Fibroblast of skin of scalp (primary cell): ENCODE results near the gene ADAMTSL1.

Experiments
- DNase-seq: peaks from one replicate; pipeline ENCODE4 v3.0.0-alpha.2; 2013

The ADAMTSL1 gene

DNA sequence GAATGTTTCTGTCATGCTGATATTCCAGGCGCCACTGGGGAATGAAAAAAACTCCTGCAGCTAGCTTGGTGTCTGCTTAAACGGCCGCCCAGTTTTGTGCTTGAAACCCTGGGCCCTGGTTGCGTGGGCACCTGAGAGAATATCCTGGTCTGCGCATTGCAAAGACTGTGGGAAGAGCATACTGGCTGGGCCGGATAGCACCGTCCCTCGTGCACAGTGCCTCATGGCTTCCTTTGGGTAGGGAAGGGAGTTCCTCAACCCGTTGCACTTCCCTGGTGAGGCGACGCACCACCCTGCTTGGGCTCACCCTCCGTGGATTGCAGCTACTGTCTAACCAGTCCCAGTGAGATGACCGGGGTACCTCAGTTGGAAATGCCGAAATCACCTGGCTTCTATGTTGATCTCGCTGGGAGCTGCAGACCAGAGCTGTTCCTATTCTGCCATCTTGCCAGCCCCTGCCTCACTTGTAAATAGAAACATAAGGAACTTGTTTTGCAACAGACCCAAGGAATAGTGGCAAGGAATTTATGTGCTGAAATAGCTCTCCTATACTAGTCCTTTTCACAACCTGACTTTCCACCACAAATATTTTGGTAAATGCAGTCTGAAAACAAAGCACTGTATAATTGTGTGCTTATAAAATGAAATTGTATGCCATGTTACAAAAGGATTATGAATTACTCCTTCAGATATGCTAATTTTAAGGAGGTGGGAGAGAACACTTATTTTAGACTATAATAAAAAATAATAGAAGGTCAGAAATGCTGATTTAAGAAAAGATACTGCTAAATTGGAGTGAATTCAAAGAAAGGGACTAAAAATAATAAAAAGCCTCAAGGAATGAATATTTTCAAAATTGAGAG lies 90.3 kb downstream of the ADAMTSL1 start:
- no peak for DNase-seq

DNA sequence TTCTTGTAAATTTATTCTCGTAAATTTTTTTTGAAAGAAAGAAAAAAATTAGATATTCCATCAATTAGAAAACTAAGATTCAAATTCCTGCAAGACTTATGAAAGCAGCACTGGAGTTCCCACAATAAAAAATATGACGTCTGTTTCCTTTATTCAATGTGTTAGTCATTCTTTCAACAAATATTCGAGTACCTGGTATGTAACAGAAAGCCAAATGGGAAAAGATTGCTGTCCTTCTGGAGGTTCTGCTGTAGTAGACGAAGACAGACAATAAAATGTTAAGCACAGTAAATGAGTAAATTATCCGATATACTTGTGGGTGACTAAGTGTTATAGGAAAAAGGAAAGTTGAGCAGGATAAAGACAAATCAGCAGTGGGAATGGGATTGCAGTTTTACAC lies 92.2 kb downstream of the ADAMTSL1 start:
- DNase-seq = peak; percentile 70

DNA sequence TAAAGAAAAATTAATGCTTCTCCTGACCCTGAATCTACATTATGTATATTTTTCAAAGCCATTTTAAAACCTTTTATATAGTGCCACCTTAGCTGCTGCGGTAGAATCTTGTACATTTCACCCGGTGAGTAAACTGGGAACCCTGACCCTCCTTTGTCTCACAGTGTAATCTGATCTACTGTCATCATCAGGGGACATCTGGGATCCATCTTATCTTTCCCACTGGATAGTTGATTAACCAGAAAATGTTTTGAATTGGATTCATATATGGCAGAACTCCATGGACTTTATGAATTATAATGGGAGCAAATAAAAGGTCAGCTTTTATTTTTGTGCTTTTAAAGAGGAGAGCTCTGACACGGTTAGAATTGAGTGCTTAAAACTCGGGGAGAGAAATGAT lies 95.0 kb downstream of the ADAMTSL1 start:
- no peak for DNase-seq

DNA sequence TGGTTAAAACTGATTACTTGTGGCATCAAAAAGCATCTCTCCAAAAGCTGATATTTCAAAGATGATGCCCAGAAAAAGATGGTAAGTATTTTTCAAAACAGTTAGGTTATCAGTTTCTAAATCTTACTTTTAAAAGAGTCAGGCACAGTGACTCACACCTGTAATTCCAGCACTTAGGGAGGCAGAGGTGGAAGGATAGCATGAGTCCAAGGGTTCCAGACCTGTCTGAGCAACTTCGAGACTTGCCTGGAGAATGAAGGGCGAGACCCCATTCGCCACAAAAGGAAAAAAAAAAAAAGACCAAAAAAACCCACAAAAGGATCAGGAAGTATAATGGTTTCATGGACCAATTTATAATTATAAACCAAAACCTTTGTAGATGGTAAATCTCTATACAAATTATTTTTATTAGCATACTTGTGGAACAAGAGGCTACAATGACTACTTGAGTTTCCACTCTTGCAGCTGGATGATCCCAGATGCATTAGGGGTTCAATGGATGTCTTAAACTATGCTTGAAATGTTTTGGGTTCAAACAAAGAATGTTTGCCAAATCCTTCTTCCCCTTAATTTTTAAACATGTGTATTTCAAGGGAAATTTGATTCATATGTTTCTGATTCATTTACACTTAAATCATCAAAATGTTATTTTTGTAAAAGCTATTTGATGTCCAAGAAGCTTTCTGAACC lies 96.1 kb downstream of the ADAMTSL1 start:
- DNase-seq = peak; percentile 41

DNA sequence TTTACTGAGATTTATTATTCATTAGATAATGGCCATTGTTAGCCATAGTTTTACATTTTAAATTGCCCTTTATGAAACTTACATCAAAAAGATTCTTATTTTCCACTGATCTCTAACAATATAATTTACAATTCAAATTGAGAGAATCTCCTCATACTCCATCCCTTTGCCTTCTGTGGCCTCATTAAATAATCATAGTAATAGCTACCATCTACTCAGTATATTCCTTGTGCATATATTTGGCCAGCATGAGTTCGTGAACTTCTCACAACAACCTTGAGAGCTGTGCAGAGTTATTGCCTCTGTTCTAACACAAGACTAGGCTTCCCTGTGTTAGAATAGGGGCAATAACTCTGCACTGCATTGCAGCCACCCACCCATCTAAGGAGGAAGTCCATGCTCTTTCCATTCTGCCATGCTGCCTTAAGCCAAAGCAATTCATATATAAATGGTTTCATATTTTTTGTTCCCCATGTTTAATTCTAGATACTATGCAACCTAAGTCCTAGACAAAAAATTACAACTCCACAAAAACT lies 99.1 kb downstream of the ADAMTSL1 start:
- no peak for DNase-seq

DNA sequence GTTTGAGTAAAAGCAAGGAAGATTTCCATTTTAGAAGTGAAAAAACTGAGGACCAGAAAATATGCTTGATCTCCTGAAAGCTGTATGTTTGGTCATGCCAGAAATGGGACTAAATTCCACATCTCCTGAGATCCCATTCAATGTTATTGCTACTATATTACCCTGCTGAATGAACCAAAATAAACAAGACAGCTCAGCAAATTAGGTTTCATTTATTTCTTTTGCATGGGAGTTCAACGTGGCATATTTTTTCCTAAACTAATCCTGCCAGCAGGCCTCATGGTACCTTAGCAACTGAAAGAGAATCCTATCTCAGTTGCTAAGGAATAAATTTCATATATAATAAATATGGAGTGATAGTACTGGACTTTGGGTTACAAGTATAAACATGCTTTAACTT lies 101.7 kb downstream of the ADAMTSL1 start:
- DNase-seq = no peak

DNA sequence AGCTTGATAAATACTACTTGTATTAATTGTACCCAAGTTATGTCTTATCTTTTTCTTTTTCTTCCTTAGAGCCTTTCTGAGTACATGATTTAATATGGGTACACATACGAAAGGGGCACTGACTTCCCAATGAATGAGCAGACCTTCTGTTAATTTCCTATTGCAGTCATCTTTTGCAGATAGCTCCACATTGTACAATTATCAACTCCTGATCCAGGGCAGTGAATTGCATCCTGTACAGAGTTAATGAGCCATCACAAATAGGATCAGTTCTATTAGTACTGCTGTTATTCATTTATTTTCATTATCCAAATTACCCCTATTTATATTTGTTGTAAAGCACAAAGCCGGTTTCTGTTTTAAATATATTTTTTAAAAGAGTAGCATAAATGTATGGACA lies 105.6 kb downstream of the ADAMTSL1 start:
- DNase-seq = no peak

DNA sequence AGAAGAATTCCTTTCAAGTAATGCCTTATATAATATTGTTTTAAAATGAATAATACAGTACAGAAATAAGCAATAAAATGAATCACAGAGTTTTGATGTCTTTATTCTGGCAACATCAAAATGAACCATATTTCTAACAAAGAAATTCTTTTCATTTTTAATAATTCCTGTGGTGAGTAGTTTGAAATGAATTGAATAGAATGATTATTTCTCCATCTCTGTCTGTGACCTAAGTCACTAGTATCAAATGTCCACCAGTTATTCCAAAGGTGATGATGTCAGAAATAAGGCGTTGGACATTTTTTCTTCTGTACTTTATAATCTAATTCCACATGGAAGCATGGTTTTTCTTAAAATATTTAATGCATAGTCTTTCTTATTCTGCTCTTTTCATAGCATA lies 106.2 kb downstream of the ADAMTSL1 start:
- peak; percentile 72 for DNase-seq

DNA sequence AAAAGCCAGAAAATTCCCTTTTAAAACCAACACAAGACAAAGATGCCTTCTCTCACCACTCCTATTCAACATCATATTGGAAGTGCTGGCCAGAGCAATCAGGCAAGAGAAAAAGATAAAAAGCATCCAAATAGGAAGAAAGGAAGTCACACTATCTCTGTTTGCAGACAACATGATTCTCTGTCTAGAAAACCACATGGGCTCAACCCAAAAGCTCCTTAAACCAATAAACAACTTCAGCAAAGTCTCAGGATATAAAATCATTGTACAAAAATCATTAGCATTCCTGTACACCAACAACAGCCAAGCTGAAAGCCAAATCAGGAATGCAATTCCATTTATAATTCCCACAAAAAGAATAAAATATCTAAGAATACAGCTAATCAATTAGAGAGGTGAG lies 112.0 kb downstream of the ADAMTSL1 start:
- DNase-seq = peak; percentile 46

DNA sequence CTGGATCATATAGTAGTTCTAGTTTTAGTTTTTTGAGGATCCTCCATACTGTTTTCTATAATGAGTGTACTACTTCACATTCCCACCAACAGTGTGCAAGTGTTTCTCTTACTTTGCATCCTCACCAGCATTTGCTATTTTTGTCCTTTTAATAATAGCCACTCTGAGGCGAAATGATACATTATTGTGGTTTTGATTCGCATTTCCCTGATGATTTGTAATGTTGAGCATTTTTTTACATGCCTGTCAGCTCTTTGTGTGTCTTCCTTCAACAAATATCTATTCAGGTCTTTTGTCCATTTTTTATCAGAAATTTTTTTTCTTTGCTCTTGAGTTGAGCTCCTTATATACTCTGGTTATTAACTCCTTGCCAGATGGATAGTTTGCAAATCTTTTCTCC lies 114.0 kb downstream of the ADAMTSL1 start:
- peak; percentile 85 for DNase-seq

DNA sequence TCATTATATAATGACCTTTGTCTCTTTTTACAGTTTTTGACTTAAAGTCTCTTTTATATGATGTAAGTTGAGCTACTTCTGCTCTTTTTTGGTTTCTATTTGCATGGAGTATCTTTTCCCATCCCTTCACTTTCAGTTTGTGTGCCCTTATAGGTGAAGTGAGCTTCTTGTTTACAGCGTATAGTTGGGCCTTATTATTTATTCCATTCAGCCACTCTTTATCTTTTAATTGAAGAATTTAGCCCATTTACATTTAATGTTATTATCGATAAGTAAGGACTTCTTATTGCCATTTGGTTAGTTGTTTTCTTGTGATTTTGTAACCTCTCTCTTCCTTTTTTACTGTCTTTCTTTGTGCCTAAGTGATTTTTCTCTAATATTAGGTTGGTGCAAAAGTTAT lies 117.3 kb downstream of the ADAMTSL1 start:
- DNase-seq = no peak

DNA sequence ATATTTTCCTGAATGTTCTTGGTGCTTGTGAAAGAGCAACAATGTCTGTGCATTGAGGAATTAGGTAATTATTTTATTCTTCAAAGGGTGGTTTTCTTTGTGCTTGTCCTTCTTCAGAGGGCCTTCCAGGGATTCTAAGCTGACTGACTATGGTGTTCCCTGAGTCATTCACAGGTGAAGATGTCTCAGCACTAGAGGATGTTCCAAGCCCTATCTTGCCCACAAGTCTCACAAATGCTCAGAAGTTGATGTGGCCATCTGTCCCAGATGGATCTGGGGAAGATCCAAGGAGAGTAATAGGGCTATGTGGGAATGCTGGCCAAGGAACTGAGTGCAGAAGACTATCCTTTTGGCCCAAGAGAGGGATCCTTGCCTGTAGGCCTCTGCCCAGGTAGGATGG lies 120.9 kb downstream of the ADAMTSL1 start:
- no peak for DNase-seq

DNA sequence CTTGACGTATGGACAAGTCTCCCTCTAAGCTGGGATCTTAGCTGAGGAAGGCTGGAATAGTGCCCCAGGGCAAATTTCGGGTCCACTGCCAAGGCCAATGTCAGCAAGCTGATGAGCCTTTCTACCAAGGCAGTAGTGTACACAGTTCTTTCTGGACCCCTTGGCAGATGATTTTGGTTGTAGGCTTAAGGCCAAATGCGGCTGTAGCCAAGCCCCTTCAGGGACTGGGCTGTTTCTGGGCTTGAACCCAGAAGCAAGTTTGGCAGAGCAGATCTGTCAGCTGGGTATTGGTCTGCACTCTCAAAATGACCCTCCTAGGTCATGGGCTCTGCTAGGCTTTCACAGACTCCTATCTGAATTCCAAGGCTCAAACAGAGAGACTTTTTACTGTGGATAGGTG lies 121.6 kb downstream of the ADAMTSL1 start:
- DNase-seq = no peak

DNA sequence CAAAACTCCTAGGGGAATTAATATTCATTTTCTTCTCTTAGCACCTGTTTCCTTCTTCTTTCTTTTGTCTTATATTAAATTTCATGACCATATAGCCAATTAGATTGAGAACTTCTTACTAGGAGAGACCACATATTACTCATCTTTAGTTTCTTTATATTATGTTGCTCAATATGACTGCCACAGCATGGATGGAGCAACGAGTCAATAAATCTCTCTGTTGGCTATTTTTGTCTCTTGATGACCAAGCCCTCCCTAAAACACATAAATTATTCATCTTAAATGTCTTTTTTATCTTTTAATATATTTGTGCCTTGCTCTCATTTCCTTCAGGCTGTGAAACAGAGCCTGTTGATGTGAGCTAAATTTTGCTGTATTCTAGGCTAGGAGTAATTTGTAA lies 123.0 kb downstream of the ADAMTSL1 start:
- DNase-seq = peak; percentile 74

DNA sequence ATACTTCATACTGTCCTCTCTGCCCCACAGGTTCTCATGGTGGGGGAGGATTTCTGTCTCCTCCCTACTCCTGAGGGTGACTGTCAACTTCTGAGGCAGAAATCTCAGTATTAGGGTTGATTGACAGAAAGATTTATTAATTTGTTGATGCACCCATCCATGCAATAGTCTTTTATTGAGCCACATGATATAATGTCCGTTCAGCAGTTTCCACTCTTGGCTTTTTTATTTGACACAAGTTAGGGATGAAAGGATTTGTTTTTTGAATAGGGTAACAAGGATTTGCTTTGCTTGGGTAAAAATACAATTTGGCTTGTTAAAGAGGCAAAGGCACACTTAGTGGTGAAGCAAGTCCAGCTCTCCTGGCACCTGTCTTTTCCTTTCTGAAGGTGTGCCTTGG lies 125.0 kb downstream of the ADAMTSL1 start:
- DNase-seq = no peak

DNA sequence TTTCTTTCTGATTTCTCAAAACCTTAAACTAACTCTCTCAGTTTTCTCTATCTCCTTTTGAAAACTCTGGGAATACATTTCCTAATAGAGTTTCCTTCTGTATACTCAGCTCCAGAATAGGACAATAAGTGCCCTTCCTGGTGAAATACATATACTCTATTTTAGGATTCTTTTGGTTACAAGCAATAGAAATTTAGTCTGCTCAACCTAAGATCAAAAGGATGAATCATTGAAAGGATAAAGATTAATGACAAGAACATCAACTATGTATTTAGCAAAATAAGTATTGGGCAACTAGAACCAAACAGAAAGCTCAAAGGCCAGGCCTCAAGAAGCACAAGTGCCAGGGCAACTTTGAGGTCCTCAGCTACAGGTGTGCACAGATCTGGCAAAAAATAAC lies 127.1 kb downstream of the ADAMTSL1 start:
- no peak for DNase-seq

DNA sequence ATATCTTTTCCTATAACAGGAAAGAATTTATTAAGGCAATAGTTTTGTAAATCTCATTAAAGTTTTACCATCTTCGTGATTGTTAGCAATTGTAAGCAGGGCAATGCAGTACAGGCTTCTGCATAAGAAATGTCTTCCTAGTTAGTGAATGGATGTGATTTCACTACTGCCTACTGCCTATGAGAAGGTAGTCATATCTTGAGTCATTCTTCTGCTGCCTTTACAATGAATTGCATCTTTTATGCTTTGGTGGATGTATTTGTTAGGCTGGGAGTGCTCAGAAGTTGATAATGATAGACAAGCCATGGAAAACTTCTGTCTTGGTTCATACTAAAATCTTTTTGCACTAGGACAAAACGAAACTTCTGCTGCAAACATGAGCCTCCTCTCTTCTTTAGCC lies 128.0 kb downstream of the ADAMTSL1 start:
- peak; percentile 43 for DNase-seq

DNA sequence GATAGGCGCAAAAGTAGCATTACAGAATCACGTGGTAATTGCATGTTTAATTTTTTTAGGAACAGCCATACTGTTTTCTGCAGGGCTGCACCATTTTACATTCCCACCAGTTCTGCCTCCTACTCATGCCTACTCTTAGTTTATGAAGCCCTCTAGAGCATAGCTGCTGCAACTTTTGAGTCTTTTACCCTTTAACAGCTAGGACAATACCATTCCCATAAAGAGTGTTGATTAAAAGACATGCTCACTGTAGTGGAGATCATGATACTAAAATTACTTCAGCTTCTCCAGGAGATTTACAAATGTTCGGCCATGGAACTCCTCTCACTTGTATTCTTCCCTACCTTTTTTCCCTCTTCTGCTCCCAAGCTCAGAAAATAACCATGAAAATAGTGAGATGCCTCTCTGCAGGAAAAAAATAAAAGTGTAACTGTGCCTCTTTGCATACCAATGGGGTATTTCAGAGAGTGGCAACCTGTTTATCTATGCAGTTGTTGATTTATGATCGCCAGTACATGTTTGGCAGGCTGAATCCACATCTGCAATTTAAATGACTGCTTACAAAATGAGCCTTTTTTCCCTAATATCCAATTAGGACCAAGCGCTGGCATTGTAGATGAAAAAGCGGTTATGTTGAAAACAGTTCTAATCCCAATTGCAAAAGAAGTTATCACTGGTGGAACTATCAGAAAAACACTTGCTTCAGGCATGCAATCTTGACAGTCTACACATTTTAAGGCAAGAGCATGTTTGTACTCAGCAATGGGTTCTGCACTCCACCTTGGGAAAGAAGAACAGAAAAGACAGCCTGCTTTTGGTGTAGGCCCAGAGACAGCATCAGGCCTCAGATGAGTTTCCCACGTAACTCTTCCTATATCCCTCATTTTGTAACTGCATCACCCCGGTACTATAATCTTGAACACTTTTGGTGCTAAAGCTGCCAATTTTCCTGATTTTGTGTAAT lies 131.1 kb downstream of the ADAMTSL1 start:
- DNase-seq = no peak

DNA sequence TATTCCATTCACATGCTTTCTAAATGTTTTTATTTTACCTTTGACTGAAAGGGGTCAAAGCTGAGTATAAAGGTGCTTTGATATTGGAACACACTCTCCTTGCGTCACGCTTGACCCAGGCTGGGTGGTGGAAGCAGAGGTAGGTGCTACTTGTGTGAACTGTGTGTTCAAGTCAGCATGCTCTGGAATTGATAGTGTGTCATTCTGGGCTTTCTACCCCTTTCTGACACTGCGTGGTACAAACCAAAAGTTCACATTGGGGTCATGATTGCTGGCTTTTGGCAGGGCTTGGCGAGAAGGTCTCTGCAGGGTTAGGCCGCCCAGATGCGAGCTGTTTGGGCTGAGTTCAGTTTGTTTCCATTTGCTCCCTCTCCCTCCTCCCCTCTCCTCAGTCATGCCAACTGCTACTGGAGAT lies 131.8 kb downstream of the ADAMTSL1 start:
- DNase-seq = peak; percentile 57

DNA sequence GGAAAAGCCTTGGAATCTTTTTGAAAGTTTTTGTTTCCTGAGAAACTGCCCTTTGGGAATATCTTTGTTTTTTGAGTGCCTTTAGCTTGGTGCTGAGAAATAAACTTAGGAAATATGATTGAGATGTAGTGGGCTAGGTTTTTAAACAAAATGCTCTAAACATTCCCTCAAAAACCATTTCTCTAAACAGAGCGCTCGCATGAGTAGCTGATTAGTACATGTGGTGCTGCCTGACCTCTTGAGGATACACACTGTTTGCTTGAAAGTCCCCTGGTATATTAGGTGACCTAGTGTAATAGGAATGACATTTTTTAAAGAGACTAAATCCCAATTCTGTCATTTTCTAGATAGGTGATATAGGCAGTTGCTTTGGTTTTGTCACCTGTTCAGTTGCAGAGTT lies 132.3 kb downstream of the ADAMTSL1 start:
- DNase-seq = peak; percentile 52

DNA sequence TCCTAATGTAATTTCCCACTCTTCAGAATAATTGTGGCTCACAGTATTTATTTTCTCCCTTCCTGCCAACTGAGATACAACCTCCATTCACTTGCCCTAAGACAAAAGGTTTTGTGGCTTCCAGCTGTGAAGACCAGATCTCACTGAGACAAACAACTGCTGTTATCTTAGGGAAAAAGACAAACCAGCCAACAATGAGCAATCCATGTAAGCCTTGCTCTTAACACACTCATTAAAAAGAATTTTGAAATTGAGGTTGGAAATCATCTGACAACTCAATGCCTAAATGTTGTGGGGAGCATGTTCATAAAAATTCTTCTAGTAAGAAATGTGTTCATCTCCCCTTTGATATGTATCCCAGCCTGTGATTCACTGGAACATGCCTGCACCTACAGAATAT lies 132.9 kb downstream of the ADAMTSL1 start:
- peak; percentile 32 for DNase-seq

DNA sequence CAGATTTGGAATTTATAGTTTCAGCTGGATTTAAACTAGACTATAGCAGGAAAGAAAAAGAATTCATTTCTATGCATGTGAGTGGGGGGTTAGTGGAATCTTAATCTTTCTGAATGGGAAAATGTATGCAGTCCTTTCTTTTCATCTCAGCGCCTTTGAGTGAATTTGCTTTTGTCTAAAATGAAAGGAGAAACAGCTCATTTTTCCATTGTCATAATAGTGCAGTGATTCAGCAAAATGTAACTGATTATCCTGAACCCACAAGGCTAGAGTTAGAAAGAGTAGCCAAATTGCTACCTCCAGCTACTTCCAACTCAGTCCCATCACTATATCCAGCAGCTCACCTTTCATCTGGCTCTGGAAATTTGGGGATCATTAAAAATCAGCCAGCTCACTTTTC lies 134.4 kb downstream of the ADAMTSL1 start:
- DNase-seq = no peak

DNA sequence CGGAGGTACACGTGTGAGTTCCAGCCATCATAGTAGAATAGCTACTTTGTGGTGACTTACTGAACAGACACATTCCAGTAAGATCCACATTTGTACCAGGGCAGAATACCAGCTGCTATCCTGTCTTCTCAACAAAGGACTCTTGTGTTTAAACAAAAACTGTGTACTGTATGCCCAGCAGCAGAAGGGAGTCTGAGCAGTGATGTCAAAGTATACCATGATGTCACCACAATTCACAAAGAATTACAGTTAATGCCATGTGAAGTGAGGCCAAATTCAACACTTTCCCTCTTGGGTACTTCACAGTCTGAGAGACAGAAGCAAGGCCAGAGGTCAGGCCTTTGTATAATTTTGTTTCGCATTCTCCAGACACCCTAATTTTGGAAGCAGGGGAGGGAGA lies 137.0 kb downstream of the ADAMTSL1 start:
- no peak for DNase-seq
